Measurements from ENCODE around the gene PCSK4. TPM values are rescaled to one million over a fixed set of nuclear protein-coding genes. Genes with fewer than 3 reads are reported as not detected.

PCSK4 gene
- total and polyA plus RNA-seq, 2 of the 13 experiments (the other 11 are each of a cell fraction or from before 2014, with no cell fraction given) = 2.0 to 2.7 TPM

DNA sequence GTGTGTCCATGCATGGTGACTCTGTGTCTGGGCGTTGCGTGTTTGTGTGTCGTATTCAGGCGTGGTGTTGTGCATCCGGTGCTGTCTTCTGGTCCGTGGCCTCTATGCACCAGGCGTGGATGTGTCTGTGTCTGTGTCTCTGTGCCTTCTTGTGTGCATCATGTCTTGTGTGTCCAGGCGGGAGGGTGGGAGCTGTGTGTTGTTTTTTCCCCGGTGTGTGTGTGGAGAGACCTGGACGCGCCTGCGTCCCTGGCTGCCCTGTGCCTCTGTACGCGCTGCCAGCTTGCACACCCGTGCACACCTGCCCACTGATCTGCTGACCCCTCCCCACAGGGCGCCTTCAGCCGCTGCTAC is 34.8 kb upstream of the PCSK4 start (continued):
- TF ChIP-seq TFDP1 (CRISPR knock-in tag; IDR thresholded peaks at IDR 0.05; ENCODE audit: borderline replicate concordance) (no peak), ISX (CRISPR knock-in tag; conservative IDR thresholded peaks at IDR 0.05) (no peak), SMAD9 (CRISPR knock-in tag; IDR thresholded peaks at IDR 0.05) (no peak), NFYB (CRISPR knock-in tag; IDR thresholded peaks at IDR 0.05) (no peak), ZBTB10 (CRISPR knock-in tag; IDR thresholded peaks at IDR 0.05; ENCODE audit: borderline replicate concordance) (no peak), ZNF253 (CRISPR knock-in tag; IDR thresholded peaks at IDR 0.05; ENCODE audit: borderline replicate concordance) (no peak), AGO1 (IDR thresholded peaks at IDR 0.05; ENCODE audit: low read depth, low read length, poor library complexity, severe bottlenecking) (no peak), ATF7-NPFF (CRISPR knock-in tag; IDR thresholded peaks at IDR 0.05; ENCODE audit: low read depth) (no peak), NFRKB (IDR thresholded peaks at IDR 0.05) (no peak), CHD4 (IDR thresholded peaks at IDR 0.05; ENCODE audit: borderline replicate concordance, low read length) (no peak)
- TF ChIP-seq, protein P1, sequence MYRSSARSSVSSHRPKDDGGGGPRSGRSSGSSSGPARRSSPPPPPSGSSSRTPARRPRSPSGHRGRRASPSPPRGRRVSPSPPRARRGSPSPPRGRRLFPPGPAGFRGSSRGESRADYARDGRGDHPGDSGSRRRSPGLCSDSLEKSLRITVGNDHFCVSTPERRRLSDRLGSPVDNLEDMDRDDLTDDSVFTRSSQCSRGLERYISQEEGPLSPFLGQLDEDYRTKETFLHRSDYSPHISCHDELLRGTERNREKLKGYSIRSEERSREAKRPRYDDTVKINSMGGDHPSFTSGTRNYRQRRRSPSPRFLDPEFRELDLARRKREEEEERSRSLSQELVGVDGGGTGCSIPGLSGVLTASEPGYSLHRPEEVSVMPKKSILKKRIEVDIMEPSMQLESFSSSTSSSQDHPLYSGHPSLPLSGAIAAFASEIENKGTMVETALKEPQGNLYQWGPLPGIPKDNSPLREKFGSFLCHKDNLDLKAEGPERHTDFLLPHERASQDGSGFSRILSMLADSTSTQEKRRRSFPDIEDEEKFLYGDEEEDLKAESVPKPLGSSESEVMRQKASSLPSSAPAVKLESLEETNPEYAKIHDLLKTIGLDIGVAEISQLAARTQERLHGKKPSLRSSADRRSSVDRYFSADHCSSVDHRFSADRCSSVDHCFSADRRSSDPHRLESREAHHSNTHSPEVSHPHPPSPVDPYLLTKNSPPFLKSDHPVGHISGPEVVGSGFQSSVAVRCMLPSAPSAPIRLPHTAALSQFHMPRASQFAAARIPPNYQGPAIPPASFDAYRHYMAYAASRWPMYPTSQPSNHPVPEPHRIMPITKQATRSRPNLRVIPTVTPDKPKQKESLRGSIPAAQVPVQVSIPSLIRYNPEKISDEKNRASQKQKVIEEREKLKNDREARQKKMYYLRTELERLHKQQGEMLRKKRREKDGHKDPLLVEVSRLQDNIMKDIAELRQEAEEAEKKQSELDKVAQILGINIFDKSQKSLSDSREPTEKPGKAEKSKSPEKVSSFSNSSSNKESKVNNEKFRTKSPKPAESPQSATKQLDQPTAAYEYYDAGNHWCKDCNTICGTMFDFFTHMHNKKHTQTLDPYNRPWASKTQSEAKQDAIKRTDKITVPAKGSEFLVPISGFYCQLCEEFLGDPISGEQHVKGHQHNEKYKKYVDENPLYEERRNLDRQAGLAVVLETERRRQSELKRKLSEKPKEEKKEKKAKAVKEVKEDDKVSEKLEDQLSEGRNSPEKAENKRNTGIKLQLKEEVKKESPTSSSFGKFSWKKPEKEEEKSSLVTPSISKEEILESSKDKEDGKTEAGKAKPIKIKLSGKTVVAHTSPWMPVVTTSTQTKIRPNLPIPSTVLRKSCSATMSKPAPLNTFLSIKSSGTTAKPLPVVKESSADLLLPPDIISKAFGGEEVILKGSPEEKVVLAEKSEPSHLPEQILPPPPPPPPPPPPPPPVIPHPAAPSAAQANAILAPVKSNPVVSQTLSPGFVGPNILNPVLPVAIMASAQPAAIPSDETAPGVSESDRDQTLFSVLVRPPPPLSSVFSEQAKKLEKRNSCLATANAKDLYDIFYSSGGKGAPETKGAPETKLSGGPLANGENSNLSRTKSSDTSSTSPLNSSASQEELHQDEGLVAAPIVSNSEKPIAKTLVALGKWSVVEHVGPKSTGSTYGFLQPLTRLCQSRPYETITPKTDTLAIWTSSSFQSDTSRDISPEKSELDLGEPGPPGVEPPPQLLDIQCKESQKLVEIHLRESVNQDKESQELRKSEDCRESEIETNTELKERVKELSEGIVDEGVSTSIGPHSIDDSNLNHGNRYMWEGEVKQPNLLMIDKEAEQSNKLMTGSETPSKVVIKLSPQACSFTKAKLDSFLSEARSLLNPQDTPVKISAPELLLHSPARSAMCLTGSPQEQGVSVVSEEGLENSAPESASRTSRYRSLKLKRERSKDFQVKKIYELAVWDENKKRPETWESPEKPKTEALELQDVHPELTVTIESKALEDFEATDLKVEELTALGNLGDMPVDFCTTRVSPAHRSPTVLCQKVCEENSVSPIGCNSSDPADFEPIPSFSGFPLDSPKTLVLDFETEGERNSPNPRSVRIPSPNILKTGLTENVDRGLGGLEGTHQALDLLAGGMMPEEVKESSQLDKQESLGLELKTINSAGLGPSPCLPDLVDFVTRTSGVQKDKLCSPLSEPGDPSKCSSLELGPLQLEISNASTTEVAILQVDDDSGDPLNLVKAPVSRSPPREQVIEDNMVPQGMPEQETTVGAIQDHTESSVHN (CRISPR knock-in tag; IDR thresholded peaks at IDR 0.05) = no peak
- TF ChIP-seq, protein P2, sequence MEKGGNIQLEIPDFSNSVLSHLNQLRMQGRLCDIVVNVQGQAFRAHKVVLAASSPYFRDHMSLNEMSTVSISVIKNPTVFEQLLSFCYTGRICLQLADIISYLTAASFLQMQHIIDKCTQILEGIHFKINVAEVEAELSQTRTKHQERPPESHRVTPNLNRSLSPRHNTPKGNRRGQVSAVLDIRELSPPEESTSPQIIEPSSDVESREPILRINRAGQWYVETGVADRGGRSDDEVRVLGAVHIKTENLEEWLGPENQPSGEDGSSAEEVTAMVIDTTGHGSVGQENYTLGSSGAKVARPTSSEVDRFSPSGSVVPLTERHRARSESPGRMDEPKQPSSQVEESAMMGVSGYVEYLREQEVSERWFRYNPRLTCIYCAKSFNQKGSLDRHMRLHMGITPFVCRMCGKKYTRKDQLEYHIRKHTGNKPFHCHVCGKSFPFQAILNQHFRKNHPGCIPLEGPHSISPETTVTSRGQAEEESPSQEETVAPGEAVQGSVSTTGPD (CRISPR knock-in tag; IDR thresholded peaks at IDR 0.05) = no peak
- TF ChIP-seq, protein P3, sequence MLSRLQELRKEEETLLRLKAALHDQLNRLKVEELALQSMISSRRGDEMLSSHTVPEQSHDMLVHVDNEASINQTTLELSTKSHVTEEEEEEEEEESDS (CRISPR knock-in tag; IDR thresholded peaks at IDR 0.05; ENCODE audit: borderline replicate concordance) = no peak
- TF ChIP-seq, protein P4, sequence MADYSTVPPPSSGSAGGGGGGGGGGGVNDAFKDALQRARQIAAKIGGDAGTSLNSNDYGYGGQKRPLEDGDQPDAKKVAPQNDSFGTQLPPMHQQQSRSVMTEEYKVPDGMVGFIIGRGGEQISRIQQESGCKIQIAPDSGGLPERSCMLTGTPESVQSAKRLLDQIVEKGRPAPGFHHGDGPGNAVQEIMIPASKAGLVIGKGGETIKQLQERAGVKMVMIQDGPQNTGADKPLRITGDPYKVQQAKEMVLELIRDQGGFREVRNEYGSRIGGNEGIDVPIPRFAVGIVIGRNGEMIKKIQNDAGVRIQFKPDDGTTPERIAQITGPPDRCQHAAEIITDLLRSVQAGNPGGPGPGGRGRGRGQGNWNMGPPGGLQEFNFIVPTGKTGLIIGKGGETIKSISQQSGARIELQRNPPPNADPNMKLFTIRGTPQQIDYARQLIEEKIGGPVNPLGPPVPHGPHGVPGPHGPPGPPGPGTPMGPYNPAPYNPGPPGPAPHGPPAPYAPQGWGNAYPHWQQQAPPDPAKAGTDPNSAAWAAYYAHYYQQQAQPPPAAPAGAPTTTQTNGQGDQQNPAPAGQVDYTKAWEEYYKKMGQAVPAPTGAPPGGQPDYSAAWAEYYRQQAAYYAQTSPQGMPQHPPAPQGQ (CRISPR knock-in tag; IDR thresholded peaks at IDR 0.05; ENCODE audit: borderline replicate concordance) = no peak

All from HepG2 (cell line).